Gastrocnemius medialis (tissue), 4 donors: ENCODE results near the gene TIGAR.

Experiments used
- CTCF ChIP-seq, 5 experiments: fragments of 450-650 bp in 3 of 5; fragments of 200-600 bp in 2 of 5; sonication (generic) in 2 of 5; IDR thresholded peaks in 4 of 5; conservative IDR thresholded peaks in 1 of 5; 1 replicate in 4 of 5; 2 replicates in 1 of 5; pipeline ENCODE4 v1.5.1; 2016 to 2019; ENCODE audit warnings: antibody characterized with exemption in 5 of 5, mild to moderate bottlenecking in 3 of 5, moderate library complexity in 3 of 5
- POLR2A ChIP-seq, 2 donors: fragments of 450-650 bp; IDR thresholded peaks; one replicate each; pipeline ENCODE4 v1.6.1; 2017; ENCODE audit warnings: antibody characterized with exemption in 2 of 2, mild to moderate bottlenecking in 2 of 2, moderate library complexity in 2 of 2

DNA sequence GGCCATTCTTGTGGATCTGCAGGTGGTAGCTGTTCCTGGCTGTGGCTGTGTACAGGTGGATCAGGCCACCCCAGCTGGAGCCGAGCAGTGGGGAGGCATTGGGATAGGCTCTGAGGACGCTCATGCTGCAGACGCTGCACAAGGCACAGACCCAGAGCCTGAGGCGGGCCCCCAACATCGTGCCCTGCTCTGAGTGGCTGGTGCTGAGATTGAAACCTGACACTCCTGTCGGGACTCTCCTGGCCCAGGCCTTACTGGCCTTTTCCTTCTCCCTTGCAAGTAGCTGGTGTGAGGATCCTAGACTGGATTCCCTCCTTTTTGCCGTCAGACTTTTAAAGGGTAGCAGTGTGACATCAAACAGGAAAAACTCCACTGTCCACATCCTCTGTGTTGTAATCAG lies 58.4 kb downstream of the TIGAR start, which contains the start of gene FGF23:
- TF ChIP-seq CTCF (IDR thresholded peaks at IDR 0.05 in 4 of 5, conservative IDR thresholded peaks at IDR 0.05 in 1 of 5) (no peak), POLR2A (IDR thresholded peaks at IDR 0.05) (no peak)
